HEK293 (cell line): ENCODE results near the gene SUGP1.

Source experiments
- CTCF ChIA-PET: fragments of 350-600 bp; formaldehyde crosslinking; extraction: SDS; loops from one replicate; lab custom pipeline; 2021; ENCODE audit warnings: antibody characterized with exemption; lab: Yijun Ruan, JAX
- POLR2A ChIA-PET: fragments of 300-600 bp; formaldehyde crosslinking; extraction: SDS; loops from one replicate; lab custom pipeline; 2020; ENCODE audit warnings: antibody characterized with exemption, inconsistent platforms; lab: Yijun Ruan, JAX
- H3K27ac ChIP-seq: fragments of 200-500 bp; sonication (Bioruptor generic); 2 replicates; pipeline ENCODE4 v1.5.1; 2014; ENCODE audit warnings: low read depth, low read length, control low read depth, inconsistent platforms; ENCODE audit errors: extremely low read depth
- H3K36me3 ChIP-seq, 2 experiments: fragments of 200-500 bp in 1 of 2; sonication (Bioruptor generic) in 1 of 2; 1 replicate in 1 of 2; 2 replicates in 1 of 2; pipeline ENCODE4 v1.5.1; 2014 to 2017; ENCODE audit warnings: inconsistent platforms in 2 of 2, low read length in 2 of 2; ENCODE audit not compliant: control insufficient read depth in 2 of 2, insufficient read depth in 1 of 2
- H3K4me1 ChIP-seq: fragments of 200-500 bp; sonication (Bioruptor generic); 2 replicates; pipeline ENCODE4 v1.5.1; 2014; ENCODE audit warnings: mild to moderate bottlenecking, low read length, inconsistent platforms; ENCODE audit not compliant: control insufficient read depth, insufficient read depth
- H3K4me3 ChIP-seq: 2 replicates; pipeline ENCODE4 v1.5.1; 2011; ENCODE audit warnings: low read depth, mild to moderate bottlenecking, control low read depth, low read length, moderate library complexity
- H3K9me3 ChIP-seq: fragments of 200-500 bp; sonication (Bioruptor generic); 2 replicates; pipeline ENCODE4 v1.5.1; 2014; ENCODE audit warnings: low read depth, low read length, inconsistent platforms; ENCODE audit not compliant: control insufficient read depth, insufficient read depth
- EGR2 ChIP-seq: fragments of 450-650 bp; formaldehyde crosslinking; IDR thresholded peaks from 2 replicates; pipeline ENCODE4 v1.5.1; 2016; ENCODE audit warnings: low read depth, missing biosample characterization, missing genetic modification characterization
- RBAK ChIP-seq: fragments of 450-650 bp; formaldehyde crosslinking; IDR thresholded peaks from 2 replicates; pipeline ENCODE4 v1.5.1; 2016; ENCODE audit warnings: missing biosample characterization, missing genetic modification characterization
- YY1 ChIP-seq: fragments of 450-650 bp; formaldehyde crosslinking; IDR thresholded peaks from 2 replicates; pipeline ENCODE4 v1.5.1; 2018; ENCODE audit warnings: missing biosample characterization, missing genetic modification characterization
- ZBTB17 ChIP-seq: fragments of 450-650 bp; formaldehyde crosslinking; IDR thresholded peaks from 2 replicates; pipeline ENCODE4 v1.5.1; 2016; ENCODE audit warnings: missing biosample characterization, missing genetic modification characterization
- ZFHX2 ChIP-seq: fragments of 450-650 bp; formaldehyde crosslinking; conservative IDR thresholded peaks from 2 replicates; pipeline ENCODE4 v1.5.1; 2016; ENCODE audit warnings: missing biosample characterization, missing genetic modification characterization
- ZFP3 ChIP-seq: fragments of 450-650 bp; formaldehyde crosslinking; IDR thresholded peaks from 2 replicates; pipeline ENCODE4 v1.5.1; 2016; ENCODE audit warnings: low read depth, missing biosample characterization, missing genetic modification characterization
- ZNF221 ChIP-seq: fragments of 450-650 bp; formaldehyde crosslinking; IDR thresholded peaks from 2 replicates; pipeline ENCODE4 v1.5.1; 2017; ENCODE audit warnings: missing biosample characterization, missing genetic modification characterization, borderline replicate concordance
- ZNF335 ChIP-seq: fragments of 450-650 bp; formaldehyde crosslinking; conservative IDR thresholded peaks from 2 replicates; pipeline ENCODE4 v1.5.1; 2016; ENCODE audit warnings: missing biosample characterization, missing genetic modification characterization
- ZNF341 ChIP-seq: fragments of 450-650 bp; formaldehyde crosslinking; IDR thresholded peaks from 2 replicates; pipeline ENCODE4; 2016; ENCODE audit warnings: low read depth, missing biosample characterization, missing genetic modification characterization
- ZNF366 ChIP-seq: fragments of 450-650 bp; formaldehyde crosslinking; conservative IDR thresholded peaks from 2 replicates; pipeline ENCODE4 v1.5.1; 2016; ENCODE audit warnings: missing biosample characterization, missing genetic modification characterization
- ZSCAN5A ChIP-seq: fragments of 450-650 bp; formaldehyde crosslinking; IDR thresholded peaks from 2 replicates; pipeline ENCODE4 v1.5.1; 2016; ENCODE audit warnings: missing biosample characterization, missing genetic modification characterization
- TF ChIP-seq, protein P1 (sequence below): fragments of 450-650 bp; formaldehyde crosslinking; IDR thresholded peaks from 2 replicates; pipeline ENCODE4 v1.5.1; 2017; ENCODE audit warnings: missing biosample characterization, missing genetic modification characterization
- TF ChIP-seq, protein P2 (sequence below): fragments of 450-650 bp; formaldehyde crosslinking; IDR thresholded peaks from 2 replicates; pipeline ENCODE4 v1.5.1; 2016; ENCODE audit warnings: missing biosample characterization, missing genetic modification characterization

Gene SUGP1

DNA sequence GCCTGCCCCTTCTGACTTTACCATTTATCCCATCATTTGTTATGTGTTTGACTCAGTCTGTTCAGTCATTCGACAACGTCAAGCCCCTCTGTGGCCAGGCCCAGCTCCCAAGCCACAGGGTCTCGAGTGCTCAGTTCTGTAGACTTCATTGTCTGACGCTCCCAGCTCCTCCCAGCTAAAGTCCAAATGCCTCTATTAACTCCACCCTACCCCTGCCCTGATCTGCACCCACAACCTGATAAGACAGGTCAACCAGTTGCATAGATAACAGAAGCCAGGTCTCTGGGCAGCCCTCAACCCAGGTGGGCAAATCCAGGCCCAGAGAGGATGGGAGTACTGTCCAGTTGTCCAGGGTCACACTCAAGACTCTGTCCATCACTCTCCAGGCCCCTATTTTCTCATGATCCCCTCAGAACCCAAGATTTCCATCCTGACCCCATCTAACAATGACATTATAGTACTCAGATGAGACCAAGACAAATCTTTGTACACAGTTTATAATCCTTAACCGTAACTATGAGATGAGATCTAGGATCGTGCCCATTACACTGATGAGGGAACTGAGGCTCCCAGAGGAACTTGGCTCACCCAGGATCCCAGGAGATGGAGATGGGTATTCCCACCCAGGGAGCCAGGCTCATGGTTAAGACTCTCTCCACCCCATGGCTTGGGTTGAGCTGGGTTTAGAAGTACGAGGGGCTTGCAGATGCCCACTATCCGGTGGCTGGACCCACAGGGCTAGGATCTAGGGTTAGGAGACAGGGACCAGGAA, 48.3 kb downstream of the SUGP1 start (continued):
- TF ChIP-seq, protein P1, sequence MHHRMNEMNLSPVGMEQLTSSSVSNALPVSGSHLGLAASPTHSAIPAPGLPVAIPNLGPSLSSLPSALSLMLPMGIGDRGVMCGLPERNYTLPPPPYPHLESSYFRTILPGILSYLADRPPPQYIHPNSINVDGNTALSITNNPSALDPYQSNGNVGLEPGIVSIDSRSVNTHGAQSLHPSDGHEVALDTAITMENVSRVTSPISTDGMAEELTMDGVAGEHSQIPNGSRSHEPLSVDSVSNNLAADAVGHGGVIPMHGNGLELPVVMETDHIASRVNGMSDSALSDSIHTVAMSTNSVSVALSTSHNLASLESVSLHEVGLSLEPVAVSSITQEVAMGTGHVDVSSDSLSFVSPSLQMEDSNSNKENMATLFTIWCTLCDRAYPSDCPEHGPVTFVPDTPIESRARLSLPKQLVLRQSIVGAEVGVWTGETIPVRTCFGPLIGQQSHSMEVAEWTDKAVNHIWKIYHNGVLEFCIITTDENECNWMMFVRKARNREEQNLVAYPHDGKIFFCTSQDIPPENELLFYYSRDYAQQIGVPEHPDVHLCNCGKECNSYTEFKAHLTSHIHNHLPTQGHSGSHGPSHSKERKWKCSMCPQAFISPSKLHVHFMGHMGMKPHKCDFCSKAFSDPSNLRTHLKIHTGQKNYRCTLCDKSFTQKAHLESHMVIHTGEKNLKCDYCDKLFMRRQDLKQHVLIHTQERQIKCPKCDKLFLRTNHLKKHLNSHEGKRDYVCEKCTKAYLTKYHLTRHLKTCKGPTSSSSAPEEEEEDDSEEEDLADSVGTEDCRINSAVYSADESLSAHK (tag by site-specific recombination), result no peak
- no peak for TF ChIP-seq YY1 (tag by site-specific recombination)

DNA sequence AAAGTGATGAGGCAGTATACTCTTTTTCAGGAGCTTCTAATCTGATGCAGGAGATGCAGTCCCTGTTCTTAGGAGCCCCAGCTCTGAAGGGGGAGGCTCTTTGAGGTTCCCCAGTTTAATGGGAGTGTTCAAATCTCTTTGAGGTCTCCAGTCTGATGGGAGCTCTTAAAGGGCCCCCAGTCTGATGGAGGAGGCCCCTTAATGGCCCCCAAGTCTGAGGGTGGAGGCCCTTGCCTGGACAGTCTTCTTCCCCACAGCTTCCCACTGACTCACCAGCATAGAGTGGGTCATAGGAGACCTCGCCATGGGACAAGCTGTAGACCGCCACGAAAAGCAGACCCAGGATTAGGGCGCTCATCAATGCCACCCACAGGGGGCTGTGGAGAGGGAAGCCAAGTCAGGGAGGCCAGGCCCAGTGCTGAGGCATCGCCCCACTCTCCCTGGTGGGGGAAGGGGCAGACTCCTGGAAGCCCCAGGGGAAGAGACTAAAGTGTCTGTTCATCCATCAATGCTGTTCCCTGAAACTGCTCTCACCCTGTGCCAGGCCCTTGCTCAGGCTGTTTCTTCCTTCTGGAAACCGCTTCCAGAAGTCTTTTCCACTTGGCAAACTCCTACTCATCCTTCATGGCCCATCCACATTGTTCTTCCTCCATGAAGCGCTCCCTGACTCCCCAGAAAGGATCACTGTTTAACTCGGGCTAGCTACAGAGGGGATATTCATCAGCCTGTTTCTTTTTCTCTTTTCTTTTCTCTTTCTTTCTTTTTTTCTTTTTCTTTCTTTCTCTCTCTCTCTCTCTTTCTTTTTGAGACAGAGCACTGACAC, 49.3 kb downstream of the SUGP1 start:
- no peaks in the 10 kb centered on the region for H3K9me3 ChIP-seq
- CTCF ChIA-PET, result no interaction called here
- POLR2A ChIA-PET, result no interaction called here
- TF ChIP-seq, protein P2, sequence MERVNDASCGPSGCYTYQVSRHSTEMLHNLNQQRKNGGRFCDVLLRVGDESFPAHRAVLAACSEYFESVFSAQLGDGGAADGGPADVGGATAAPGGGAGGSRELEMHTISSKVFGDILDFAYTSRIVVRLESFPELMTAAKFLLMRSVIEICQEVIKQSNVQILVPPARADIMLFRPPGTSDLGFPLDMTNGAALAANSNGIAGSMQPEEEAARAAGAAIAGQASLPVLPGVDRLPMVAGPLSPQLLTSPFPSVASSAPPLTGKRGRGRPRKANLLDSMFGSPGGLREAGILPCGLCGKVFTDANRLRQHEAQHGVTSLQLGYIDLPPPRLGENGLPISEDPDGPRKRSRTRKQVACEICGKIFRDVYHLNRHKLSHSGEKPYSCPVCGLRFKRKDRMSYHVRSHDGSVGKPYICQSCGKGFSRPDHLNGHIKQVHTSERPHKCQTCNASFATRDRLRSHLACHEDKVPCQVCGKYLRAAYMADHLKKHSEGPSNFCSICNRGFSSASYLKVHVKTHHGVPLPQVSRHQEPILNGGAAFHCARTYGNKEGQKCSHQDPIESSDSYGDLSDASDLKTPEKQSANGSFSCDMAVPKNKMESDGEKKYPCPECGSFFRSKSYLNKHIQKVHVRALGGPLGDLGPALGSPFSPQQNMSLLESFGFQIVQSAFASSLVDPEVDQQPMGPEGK, result no peak
- TF ChIP-seq ZNF221 (no peak), ZSCAN5A (tag by site-specific recombination) (no peak), ZNF335 (tag by site-specific recombination) (no peak), ZNF341 (tag by site-specific recombination) (peak; percentile 30; the same call in 1 of the 2 replicates), ZBTB17 (no peak), ZFP3 (tag by site-specific recombination) (peak; percentile 81), ZNF366 (tag by site-specific recombination) (peak; percentile 30; the same call in 1 of the 2 replicates)
- TF ChIP-seq, all 188 proteins: peak for 3
- H3K27ac ChIP-seq, result no peak overlapping the region
- H3K36me3 ChIP-seq, result peaks cover 0 to 12% of the 10 kb centered on the region in 2 experiments; a peak in 2 of 3 replicates
- no peaks in the 10 kb centered on the region for H3K4me1 ChIP-seq
- H3K4me3 ChIP-seq, result no peak overlapping the region

DNA sequence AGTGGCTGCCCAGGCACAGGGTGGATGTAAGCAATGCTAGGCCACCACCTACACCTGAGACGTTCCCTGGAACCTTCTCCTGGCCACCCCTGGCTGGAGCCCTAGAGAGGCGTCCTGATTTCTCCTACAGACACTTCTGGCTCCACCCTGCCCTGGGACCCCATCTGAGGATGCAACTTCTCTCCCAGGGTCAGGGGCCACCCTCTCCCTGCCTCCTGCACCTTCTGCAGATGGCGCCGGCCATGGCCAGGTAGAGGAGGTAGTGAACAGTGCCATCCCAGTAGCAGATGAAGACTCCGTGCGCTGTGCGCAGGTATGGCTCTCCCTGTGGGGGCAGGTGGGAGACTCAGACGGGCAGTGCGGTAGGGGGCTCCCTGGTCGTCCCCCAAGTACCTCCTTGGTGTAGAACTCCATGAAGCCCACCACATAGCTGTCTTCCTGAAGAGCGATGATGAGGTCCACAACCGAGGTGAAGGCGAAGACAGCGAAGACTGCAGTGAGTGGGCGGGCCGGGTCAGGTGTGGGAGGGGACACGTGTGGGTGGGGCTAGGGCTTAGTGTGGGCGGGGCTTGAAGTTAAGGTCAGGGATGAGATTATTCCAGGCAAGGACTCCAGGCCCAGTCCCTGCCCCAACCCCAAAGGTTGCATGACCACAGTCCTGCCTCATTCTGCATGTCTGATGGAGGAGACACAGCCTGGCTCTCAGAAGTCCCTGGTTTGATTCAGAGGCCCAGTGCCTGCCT, 50.2 kb downstream of the SUGP1 start:
- peaks cover 0 to 5% of the 10 kb centered on the region in 2 experiments; a peak in 2 of 3 replicates for H3K36me3 ChIP-seq
- TF ChIP-seq ZFHX2 (tag by site-specific recombination) (peak; percentile 40), RBAK (tag by site-specific recombination) (no peak), EGR2 (tag by site-specific recombination) (peak; percentile 64)
- no peaks in the 10 kb centered on the region for H3K9me3 ChIP-seq
- H3K4me1 ChIP-seq, result no peaks in the 10 kb centered on the region
- H3K27ac ChIP-seq, result no peak overlapping the region
- ChIA-PET CTCF (no interaction called here), POLR2A (no interaction called here)
- H3K4me3 ChIP-seq, result no peak overlapping the region
